OCI-LY7 (cell line): Measurements from ENCODE around the gene SMYD4.
"Not testable (repeated sequence)": the region's sequence is repeated elsewhere in the genome, so short reads cannot be mapped to it uniquely, and the experiment has no call there.

Experiments
- EZH2phosphoT487 ChIP-seq: fragments of 200-600 bp; sonication (generic); IDR thresholded peaks from 2 replicates; pipeline ENCODE4 v1.6.1; 2018; ENCODE audit warnings: low read depth, borderline replicate concordance, mild to moderate bottlenecking, mixed run types, antibody characterized with exemption, low read length, moderate library complexity, mixed read lengths
- TF ChIP-seq, protein P1 (sequence below): fragments of 200-600 bp; sonication (generic); conservative IDR thresholded peaks from 2 replicates; pipeline ENCODE4 v1.5.1; 2014; ENCODE audit warnings: mild to moderate bottlenecking, antibody characterized with exemption, low read length, moderate library complexity, mixed read lengths

GRCh38 chr17:1809815-1810214 lies 19.9 kb downstream of the SMYD4 start:
- TF ChIP-seq, protein P1, sequence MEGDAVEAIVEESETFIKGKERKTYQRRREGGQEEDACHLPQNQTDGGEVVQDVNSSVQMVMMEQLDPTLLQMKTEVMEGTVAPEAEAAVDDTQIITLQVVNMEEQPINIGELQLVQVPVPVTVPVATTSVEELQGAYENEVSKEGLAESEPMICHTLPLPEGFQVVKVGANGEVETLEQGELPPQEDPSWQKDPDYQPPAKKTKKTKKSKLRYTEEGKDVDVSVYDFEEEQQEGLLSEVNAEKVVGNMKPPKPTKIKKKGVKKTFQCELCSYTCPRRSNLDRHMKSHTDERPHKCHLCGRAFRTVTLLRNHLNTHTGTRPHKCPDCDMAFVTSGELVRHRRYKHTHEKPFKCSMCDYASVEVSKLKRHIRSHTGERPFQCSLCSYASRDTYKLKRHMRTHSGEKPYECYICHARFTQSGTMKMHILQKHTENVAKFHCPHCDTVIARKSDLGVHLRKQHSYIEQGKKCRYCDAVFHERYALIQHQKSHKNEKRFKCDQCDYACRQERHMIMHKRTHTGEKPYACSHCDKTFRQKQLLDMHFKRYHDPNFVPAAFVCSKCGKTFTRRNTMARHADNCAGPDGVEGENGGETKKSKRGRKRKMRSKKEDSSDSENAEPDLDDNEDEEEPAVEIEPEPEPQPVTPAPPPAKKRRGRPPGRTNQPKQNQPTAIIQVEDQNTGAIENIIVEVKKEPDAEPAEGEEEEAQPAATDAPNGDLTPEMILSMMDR = not testable (repeated sequence)
- TF ChIP-seq EZH2phosphoT487 = not testable (repeated sequence)
